ENCODE results near the gene KRT76.

KRT76 gene

GRCh38 chr12:52722680-52723079 lies 54.5 kb downstream of the KRT76 start:
- DNase-seq: no peak

- no peak for DNase-seq
These were observed 55.2 kb downstream of the KRT76 start for GRCh38 chr12:52721838-52722470.

- DNase-seq: no peak
These were observed 56.7 kb downstream of the KRT76 start for GRCh38 chr12:52720365-52720886.

Measured in stimulated activated CD4-positive, alpha-beta T cell treated with anti-CD3 and anti-CD28 coated beads, Interleukin-2, amount 100 ng/mL, for 48 hours (primary cell).